ENCODE data around the gene GIMAP2.
"Not testable (repeated sequence)": the region's sequence is repeated elsewhere in the genome, so short reads cannot be mapped to it uniquely, and the experiment has no call there.

GRCh38 chr7:150676276-150676675 lies 9.2 kb upstream of the GIMAP2 start:
- TF ChIP-seq CTCF, POLR2A (IDR thresholded peaks at IDR 0.05): not testable (repeated sequence)
